Stimulated activated CD4-positive, alpha-beta T cell treated with anti-CD3 and anti-CD28 coated beads, Interleukin-4, amount 100 ng/mL, for 4 hours (primary cell): ENCODE results near the gene NUDT19.
A peak's percentile ranks its signal among the peaks of the same experiment; 100 is the strongest.

ENCODE experiments used
- DNase-seq, 2 experiments: peaks; one replicate each; pipeline ENCODE4 v3.0.0-alpha.2; 2020

NUDT19 gene

GRCh38 chr19:32717496-32717895, 25.9 kb downstream of the NUDT19 start:
- no peak for DNase-seq

DNA sequence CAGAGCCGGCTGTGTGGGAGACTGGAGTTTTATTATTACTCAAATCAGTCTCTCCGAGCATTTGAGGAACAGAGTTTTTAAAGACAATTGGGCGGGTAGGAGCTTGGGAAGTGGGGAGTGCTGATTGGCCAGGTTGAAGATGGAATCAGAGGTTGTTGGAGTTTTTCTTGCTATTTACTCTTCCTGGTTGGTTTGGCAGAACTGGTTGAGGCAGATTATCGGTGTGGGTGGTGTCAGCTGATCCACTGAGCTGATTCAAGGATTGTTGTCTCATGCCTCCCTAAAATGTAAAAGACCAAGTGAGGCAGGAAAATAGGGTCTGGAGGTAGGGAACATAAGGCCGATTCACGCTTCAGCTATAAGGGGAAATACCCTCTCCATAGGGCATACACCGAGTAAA, 26.7 kb downstream of the NUDT19 start:
- no peak for DNase-seq

DNA sequence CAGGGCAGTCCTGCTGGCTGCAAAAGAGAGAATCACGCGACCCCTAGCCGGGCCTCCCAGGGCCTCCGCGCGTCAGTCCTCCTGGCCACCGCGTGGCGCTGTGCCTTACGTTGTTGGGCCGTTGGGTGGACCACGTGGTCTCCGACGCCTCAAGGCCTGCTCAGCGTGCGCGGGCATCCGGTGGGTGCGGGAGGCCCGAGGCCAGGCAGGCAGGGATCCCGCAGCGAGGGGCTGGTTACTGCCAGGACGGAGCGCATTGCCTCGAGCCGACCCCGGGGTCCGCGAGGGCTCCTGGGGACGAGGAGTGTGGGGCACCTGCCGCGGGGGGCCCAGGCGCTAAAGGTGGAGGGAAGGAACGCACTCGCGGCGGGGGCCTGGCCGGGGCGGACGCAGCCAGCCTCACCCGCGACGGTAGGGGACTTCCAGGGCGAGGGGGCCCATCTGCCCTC, 28.0 kb downstream of the NUDT19 start, which contains the start of gene TDRD12:
TSS of gene TDRD12 (plus strand) at position 157 of the 449 bp plus-strand sequence. CDS start 306 bp downstream, outside the sequence.
- DNase-seq = no peak

- DNase-seq = no peak
These were observed 28.8 kb downstream of the NUDT19 start for GRCh38 chr19:32720216-32720935.

- DNase-seq = no peak
These were observed 29.3 kb downstream of the NUDT19 start for GRCh38 chr19:32720936-32721250.

- no peak for DNase-seq
These were observed 44.3 kb downstream of the NUDT19 start for GRCh38 chr19:32735936-32736335.

GRCh38 chr19:32743021-32743420, 51.4 kb downstream of the NUDT19 start:
- no peak for DNase-seq

GRCh38 chr19:32743447-32743846, 51.8 kb downstream of the NUDT19 start:
- no peak for DNase-seq

DNA sequence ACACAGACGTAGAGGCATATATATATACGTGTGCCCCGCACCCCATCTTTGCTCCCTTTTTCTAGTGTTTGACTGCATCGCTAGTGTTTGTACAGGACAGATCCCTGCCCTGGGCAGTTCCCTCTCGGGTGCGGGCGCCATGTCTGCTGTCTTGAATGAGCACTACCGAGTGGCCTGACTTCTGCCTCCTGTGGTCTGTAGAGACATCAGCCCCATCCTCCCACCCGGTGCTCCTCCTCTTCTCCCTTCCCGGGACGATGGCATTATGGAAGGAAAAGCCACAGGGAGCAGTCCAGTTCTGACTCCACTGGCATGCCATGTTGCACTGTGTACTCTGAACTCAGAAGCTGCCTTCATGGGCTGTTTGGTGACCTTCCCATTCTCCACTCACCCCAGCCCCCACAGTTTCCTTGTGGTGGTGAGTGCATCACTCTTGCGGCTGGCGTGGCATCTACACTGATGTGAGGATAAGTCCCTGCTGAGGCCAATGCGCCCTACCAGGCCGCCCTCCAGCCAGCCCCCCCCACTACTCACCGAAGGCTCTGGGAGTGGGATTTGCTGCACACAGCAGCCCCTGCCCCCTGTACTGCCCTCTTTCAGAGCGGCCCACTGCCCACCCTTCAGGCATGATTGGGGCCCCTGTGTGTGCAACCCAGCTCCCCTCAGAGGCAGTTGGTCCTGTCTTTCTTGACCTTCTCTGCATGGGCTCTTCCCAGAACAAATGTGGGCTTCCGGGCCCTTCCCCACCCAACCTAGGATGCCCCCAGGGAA, 53.1 kb downstream of the NUDT19 start:
- no peak for DNase-seq

GRCh38 chr19:32745594-32746251, 54.1 kb downstream of the NUDT19 start:
- DNase-seq = peak in 1 of 2 experiments; percentile 11

- peak in 1 of 2 experiments; percentile 25 for DNase-seq
These were observed 55.1 kb downstream of the NUDT19 start for GRCh38 chr19:32746631-32747196.

DNA sequence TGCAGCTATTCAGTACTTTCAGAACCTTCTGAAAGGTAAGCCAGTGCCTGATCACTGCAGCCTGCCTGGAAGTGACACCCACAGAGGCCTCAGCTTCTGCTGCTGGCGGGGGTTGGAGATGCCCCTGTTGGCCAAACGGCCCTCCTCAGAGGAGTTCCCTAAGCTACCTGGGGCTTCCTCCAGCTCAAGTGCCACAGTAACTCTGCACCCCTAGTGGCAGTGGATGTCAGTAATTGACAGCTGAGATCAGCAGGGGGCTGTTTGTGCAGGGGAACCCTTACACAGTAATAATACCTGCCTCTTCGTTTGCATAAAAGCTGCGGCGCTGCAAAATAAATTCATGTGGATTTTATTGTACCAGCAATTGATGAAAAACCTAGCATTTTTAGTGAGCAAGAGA, 56.9 kb downstream of the NUDT19 start:
- no peak for DNase-seq

DNA sequence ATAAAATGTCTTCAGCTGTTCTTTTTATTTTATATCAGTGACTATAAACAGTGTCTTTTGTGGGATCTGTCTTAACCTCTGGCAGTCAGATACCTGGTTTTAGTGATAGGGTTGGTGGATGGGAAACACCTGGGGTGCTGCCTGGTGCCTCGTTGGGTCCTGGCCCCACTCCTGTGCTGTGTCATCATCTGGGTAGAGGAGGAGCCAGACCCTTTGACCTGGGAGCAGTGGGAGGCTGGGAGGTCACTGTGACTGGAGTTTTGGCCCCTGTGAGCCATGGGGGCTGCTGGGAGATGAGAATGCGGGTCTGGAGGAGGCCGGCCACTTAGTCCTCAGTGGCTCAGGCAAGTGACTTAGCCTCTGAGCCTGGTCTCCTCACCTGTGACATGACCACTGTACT, 57.3 kb downstream of the NUDT19 start:
- DNase-seq = no peak

DNA sequence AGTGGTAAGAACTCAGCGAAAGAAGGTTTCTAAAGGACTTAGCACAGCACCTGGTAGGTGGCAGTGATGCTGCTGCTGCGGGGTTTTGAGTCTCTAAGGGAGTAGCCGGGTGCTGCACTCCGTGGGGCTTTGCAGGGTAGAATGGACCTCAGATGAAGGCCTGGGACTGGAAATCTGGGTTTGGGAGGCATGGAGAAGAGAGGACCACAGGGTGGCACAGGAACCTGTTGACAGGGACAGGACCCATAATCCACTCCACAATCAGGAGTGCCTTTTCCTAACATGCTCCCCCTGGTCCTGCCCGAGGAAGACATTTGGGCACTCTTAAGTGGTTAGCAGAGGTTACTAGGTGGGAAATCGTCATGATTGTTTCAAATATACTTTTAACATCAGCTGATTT, 57.7 kb downstream of the NUDT19 start:
- no peak for DNase-seq

GRCh38 chr19:32750441-32751055, 58.9 kb downstream of the NUDT19 start:
- no peak for DNase-seq

DNA sequence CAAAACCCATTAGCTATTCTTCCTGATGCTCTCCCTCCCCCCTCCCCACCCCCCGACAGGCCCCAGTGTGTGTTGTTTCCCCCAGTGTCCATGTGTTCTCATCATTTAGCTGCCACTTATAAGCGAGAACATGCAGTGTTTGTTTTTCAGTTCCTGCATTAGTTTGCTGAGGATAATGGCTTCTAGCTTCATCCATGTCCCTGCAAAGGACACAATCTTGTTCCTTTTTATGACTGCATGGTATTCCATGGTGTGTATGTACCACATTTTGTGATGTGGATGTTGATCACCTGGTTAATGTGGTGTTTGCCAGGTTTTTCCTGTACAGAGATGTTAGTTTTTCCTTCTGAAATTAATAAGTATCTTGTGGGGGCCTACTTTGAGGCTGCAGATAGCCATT, 59.4 kb downstream of the NUDT19 start:
- DNase-seq = no peak

DNA sequence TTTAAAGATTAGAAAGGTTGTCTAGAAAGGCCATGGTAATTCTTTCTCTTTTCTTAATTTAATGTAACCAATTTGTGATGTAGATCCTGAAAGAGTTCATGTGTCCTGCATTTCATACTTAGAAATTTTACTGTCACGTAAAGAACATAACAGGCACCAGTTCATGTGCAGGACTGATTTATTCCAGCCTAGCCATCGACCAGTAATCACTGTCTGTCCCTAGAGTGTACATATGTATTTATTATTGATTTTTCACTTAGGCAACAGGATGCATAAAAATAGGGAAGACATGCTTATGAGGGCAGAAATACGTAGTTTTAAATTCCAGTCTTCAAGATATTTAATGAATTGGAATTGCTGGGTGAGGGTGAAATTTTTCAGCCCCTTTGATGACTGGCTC, 65.6 kb downstream of the NUDT19 start:
- no peak for DNase-seq
